HG03139 (cell line): ENCODE data around the gene AP5Z1.
A peak's percentile ranks its signal among the peaks of the same experiment; 100 is the strongest.

ENCODE experiments used
- ATAC-seq: cut with Tn5 transposase; IDR thresholded peaks from one replicate; pipeline ENCODE4 v1.9.1; 2021; ENCODE audit not compliant: unreplicated experiment

AP5Z1 gene

GRCh38 chr7:4765776-4766490 lies 9.5 kb upstream of the AP5Z1 start:
- no peak for ATAC-seq

- ATAC-seq, result no peak
These were observed 8.5 kb upstream of the AP5Z1 start for GRCh38 chr7:4766666-4767519.

GRCh38 chr7:4768597-4769569 lies 6.5 kb upstream of the AP5Z1 start:
- ATAC-seq, result no peak

GRCh38 chr7:4769761-4770160 lies 5.7 kb upstream of the AP5Z1 start:
- ATAC-seq, result no peak

- no peak for ATAC-seq
These were observed 4.5 kb upstream of the AP5Z1 start for GRCh38 chr7:4770886-4771285.

- no peak for ATAC-seq
These were observed 3.7 kb upstream of the AP5Z1 start for GRCh38 chr7:4771737-4772136.

GRCh38 chr7:4772306-4772705 lies 3.1 kb upstream of the AP5Z1 start:
- ATAC-seq, result no peak

- ATAC-seq, result no peak
These were observed 1.4 kb upstream of the AP5Z1 start for GRCh38 chr7:4774007-4774406.

GRCh38 chr7:4774658-4775249 lies 669 bp upstream of the AP5Z1 start:
- ATAC-seq, result peak; percentile 28

- no peak for ATAC-seq
These were observed 613 bp downstream of the AP5Z1 start for GRCh38 chr7:4775848-4776623.

GRCh38 chr7:4779118-4779517 lies 3.7 kb downstream of the AP5Z1 start:
- no peak for ATAC-seq

- no peak for ATAC-seq
These were observed 6.1 kb downstream of the AP5Z1 start for GRCh38 chr7:4781366-4782069.

- ATAC-seq, result no peak
These were observed 7.2 kb downstream of the AP5Z1 start for GRCh38 chr7:4782333-4783291.

- ATAC-seq, result no peak
These were observed 7.8 kb downstream of the AP5Z1 start for GRCh38 chr7:4783292-4783652.

GRCh38 chr7:4783762-4784351 lies 8.4 kb downstream of the AP5Z1 start:
- no peak for ATAC-seq

GRCh38 chr7:4784799-4785198 lies 9.4 kb downstream of the AP5Z1 start:
- no peak for ATAC-seq

GRCh38 chr7:4785371-4785770 lies 9.9 kb downstream of the AP5Z1 start:
- no peak for ATAC-seq

GRCh38 chr7:4786015-4786414 lies 10.6 kb downstream of the AP5Z1 start:
- no peak for ATAC-seq
